ENCODE results near the gene PARN.

- TF ChIP-seq CTCF (IDR thresholded peaks at IDR 0.05) = no peak
- TF ChIP-seq POLR2A (IDR thresholded peaks at IDR 0.05) = no peak
- TF ChIP-seq POLR2AphosphoS5 (IDR thresholded peaks at IDR 0.05) = no peak
- TF ChIP-seq EP300 (IDR thresholded peaks at IDR 0.05) = no peak
Observed at GRCh38 chr16:14405611-14406537, 224.2 kb downstream of the PARN start.

Data from stomach (tissue), 4 donors.